ENCODE data around the gene MYO5A.

DNA sequence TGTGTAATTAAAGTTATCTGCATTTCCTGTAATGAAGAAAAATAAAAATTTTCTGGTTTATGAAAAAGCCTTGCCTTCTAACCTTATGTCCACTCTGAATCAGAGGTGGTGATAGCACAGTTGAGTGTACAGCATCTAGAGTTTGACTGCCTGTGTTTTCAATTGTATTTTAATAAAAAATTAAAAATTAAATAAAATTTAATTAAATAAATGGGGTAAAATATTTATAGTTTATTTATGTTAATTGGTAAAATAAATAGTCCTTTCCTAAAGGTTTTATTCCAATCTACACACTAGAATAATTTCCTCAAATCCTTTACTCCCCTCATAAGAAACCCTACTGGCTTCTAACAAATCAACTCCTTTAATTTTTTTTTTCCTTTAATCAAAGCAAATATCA, 121.3 kb downstream of the MYO5A start:
- TF ChIP-seq, protein P1, sequence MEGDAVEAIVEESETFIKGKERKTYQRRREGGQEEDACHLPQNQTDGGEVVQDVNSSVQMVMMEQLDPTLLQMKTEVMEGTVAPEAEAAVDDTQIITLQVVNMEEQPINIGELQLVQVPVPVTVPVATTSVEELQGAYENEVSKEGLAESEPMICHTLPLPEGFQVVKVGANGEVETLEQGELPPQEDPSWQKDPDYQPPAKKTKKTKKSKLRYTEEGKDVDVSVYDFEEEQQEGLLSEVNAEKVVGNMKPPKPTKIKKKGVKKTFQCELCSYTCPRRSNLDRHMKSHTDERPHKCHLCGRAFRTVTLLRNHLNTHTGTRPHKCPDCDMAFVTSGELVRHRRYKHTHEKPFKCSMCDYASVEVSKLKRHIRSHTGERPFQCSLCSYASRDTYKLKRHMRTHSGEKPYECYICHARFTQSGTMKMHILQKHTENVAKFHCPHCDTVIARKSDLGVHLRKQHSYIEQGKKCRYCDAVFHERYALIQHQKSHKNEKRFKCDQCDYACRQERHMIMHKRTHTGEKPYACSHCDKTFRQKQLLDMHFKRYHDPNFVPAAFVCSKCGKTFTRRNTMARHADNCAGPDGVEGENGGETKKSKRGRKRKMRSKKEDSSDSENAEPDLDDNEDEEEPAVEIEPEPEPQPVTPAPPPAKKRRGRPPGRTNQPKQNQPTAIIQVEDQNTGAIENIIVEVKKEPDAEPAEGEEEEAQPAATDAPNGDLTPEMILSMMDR (IDR thresholded peaks at IDR 0.05) = no peak
- TF ChIP-seq EP300 (IDR thresholded peaks at IDR 0.05) (no peak), POLR2A (IDR thresholded peaks at IDR 0.05) (no peak), POLR2AphosphoS5 (IDR thresholded peaks at IDR 0.05) (no peak)
